Fibroblast of upper back skin (primary cell): ENCODE measurements around the gene ABCA7.
A peak's percentile ranks its signal among the peaks of the same experiment; 100 is the strongest.

Source experiments
- DNase-seq: peaks from one replicate; pipeline ENCODE4 v3.0.0-alpha.2; 2013

ABCA7 gene

GRCh38 chr19:1004803-1005664, 34.9 kb upstream of the ABCA7 start:
- no peak for DNase-seq

- no peak for DNase-seq
Measured at GRCh38 chr19:1006711-1007398, 33.1 kb upstream of the ABCA7 start.

- no peak for DNase-seq
Measured at GRCh38 chr19:1007399-1008251, 32.3 kb upstream of the ABCA7 start.

- no peak for DNase-seq
Measured at GRCh38 chr19:1008268-1009040, 31.5 kb upstream of the ABCA7 start.

- DNase-seq = peak; percentile 11
Measured at GRCh38 chr19:1009041-1009980, 30.6 kb upstream of the ABCA7 start.

GRCh38 chr19:1009981-1010538, 29.8 kb upstream of the ABCA7 start:
- DNase-seq = no peak

- no peak for DNase-seq
Measured at GRCh38 chr19:1010586-1011510, 29.1 kb upstream of the ABCA7 start.

GRCh38 chr19:1011831-1012333, 28.0 kb upstream of the ABCA7 start:
- DNase-seq = no peak

- no peak for DNase-seq
Measured at GRCh38 chr19:1012334-1012733, 27.6 kb upstream of the ABCA7 start.

- no peak for DNase-seq
Measured at GRCh38 chr19:1013218-1013617, 26.7 kb upstream of the ABCA7 start.

- DNase-seq = no peak
Measured at GRCh38 chr19:1014161-1015060, 25.5 kb upstream of the ABCA7 start.

- DNase-seq = no peak
Measured at GRCh38 chr19:1015061-1015781, 24.7 kb upstream of the ABCA7 start.

- DNase-seq = no peak
Measured at GRCh38 chr19:1015782-1016646, 23.9 kb upstream of the ABCA7 start.

GRCh38 chr19:1016647-1017114, 23.2 kb upstream of the ABCA7 start:
- DNase-seq = no peak

- no peak for DNase-seq
Measured at GRCh38 chr19:1017115-1017905, 22.6 kb upstream of the ABCA7 start.

- DNase-seq = no peak
Measured at GRCh38 chr19:1017906-1018305, 22.0 kb upstream of the ABCA7 start.
